ENCODE measurements around the gene ME3. TPM values are rescaled to one million over a fixed set of nuclear protein-coding genes. Genes with fewer than 3 reads are reported as not detected.
A peak's percentile ranks its signal among the peaks of the same experiment; 100 is the strongest.

The ME3 gene
- total RNA-seq, 1 experiment from 2014 or later, result 35.3 TPM

DNA sequence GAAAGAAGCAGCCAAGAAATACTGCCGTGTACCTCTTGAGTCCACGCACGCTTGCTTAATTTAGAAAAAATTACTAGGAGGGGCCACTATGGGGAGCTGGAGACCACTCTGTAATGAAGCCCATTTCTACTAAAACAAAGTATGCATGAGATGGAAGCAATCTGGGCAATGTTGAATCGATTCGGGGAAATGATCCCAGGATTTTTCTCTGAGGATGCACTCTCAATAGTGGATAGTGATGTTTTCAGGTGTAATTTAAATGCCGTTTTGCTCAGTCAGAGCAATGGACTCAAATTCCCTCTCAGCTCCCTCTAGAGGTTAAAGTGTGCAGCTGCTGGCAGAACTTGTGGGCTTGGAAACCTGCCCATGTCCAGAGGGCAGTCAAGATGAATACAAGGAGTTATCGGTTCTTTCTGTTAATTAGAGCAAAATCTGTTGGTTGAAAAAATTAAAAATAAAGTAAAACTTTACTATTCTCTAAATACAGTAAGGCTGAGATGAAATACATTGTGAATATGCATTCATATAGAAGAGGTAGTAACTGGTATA, 64.1 kb downstream of the ME3 start:
- BruUV-seq (replicated peaks), result no TSS peak
- in situ Hi-C loops (cut with HindIII; ENCODE audit: low pct_unique_long_range_greater_than_20kb, low sequenced_read_pairs), result no loop called here
- ATAC-seq, result peak; percentile 75
- CTCF ChIA-PET, result interaction anchor here (0.6 to 1.3 kb wide), 16 partner anchors 12 to 310 kb away, joined by 3 to 8 read pairs (median 3); no protein-coding TSS in a partner anchor
- POLR2A ChIA-PET, result interaction anchor here (1.0 kb wide), 1 partner anchor 16 kb away, joined by 3 read pairs; no protein-coding TSS in a partner anchor
- TF ChIP-seq REST (IDR thresholded peaks at IDR 0.05; ENCODE audit: insufficient read depth in 1 of 2, low read depth in 2 of 2, low read length in 1 of 2) (no peak), POLR2AphosphoS5 (IDR thresholded peaks at IDR 0.05; ENCODE audit: low read depth, low read length) (peak; percentile 25; the same call in 1 of the 2 replicates), SIN3A (IDR thresholded peaks at IDR 0.05; ENCODE audit: borderline replicate concordance, insufficient read depth, low read depth, low read length) (no peak), TCF7L2 (IDR thresholded peaks at IDR 0.05; ENCODE audit: low read depth, low read length) (no peak)
- TF ChIP-seq, protein P1, sequence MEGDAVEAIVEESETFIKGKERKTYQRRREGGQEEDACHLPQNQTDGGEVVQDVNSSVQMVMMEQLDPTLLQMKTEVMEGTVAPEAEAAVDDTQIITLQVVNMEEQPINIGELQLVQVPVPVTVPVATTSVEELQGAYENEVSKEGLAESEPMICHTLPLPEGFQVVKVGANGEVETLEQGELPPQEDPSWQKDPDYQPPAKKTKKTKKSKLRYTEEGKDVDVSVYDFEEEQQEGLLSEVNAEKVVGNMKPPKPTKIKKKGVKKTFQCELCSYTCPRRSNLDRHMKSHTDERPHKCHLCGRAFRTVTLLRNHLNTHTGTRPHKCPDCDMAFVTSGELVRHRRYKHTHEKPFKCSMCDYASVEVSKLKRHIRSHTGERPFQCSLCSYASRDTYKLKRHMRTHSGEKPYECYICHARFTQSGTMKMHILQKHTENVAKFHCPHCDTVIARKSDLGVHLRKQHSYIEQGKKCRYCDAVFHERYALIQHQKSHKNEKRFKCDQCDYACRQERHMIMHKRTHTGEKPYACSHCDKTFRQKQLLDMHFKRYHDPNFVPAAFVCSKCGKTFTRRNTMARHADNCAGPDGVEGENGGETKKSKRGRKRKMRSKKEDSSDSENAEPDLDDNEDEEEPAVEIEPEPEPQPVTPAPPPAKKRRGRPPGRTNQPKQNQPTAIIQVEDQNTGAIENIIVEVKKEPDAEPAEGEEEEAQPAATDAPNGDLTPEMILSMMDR (IDR thresholded peaks at IDR 0.05), result peak; percentile 100
- Histone ChIP-seq H3K4me3 (ENCODE audit: low read depth in 2 of 2, low read length in 2 of 2) (peak overlapping the region in 1 of 2 experiments; percentile 21; a peak in 2 of 4 replicates), H3K4me1 (ENCODE audit: control insufficient read depth, insufficient read depth, low read length) (peaks cover 52% of the 10 kb centered on the region), H3K9me3 (ENCODE audit: control insufficient read depth, insufficient read depth, low read depth, low read length) (peaks cover 4% of the 10 kb centered on the region; the same call in 1 of the 2 replicates), H3K27ac (ENCODE audit: low read length) (peak overlapping the region; percentile 78), H3K27me3 (ENCODE audit: control insufficient read depth, insufficient read depth, low read length) (no peaks in the 10 kb centered on the region), H3K36me3 (ENCODE audit: control insufficient read depth, insufficient read depth, low read length) (no peaks in the 10 kb centered on the region)
- intact Hi-C loops (cut with micrococcal nuclease; ENCODE audit: unreplicated experiment), result loop anchor here (1.0 to 5.0 kb wide), 4 partner anchors 86 to 209 kb away; partner anchors contain the start of gene PRSS23
- DNase-seq (ENCODE audit: low read depth, low spot score), result no peak

DNA sequence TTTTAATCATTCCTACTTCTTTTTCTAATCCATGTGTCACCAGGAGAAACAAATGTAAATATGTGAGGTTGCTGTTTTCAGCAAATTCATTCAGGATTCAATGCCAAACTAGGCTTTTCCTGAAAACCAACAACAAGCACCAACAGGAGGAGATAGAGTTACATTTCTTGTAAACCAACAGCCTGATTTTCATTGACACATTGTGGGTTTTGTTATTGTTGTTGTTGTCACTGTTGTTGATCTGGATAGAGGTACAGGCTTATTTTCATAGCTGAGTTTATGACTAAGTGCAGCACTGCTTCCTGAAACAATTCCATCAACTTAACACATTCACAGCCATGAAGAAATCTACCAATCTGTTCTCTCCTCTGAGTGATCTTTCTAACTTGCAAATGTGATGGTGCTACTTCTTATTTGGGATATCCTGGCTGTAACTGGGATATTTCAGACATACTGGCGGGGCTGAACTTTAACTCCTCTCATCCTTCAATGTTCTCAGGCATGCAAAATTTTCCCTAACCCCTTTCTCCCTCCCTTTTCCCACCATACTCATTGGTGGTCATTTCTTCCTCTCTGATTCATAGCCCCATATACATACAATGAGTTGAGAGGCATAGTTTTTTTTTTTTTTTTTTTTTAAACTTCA, 65.5 kb downstream of the ME3 start:
- DNase-seq (ENCODE audit: low read depth, low spot score), result no peak
- ATAC-seq, result peak; percentile 49; the same call in 1 of the 2 replicates
- BruUV-seq (replicated peaks), result no TSS peak
- TF ChIP-seq, protein P1 (IDR thresholded peaks at IDR 0.05), result peak; percentile 28; the same call in 1 of the 2 replicates
- no peak for TF ChIP-seq REST (IDR thresholded peaks at IDR 0.05; ENCODE audit: insufficient read depth in 1 of 2, low read depth in 2 of 2, low read length in 1 of 2)
- H3K36me3 ChIP-seq (ENCODE audit: control insufficient read depth, insufficient read depth, low read length), result no peaks in the 10 kb centered on the region
- no peaks in the 10 kb centered on the region for H3K27me3 ChIP-seq (ENCODE audit: control insufficient read depth, insufficient read depth, low read length)
- H3K4me1 ChIP-seq (ENCODE audit: control insufficient read depth, insufficient read depth, low read length), result peaks cover 52% of the 10 kb centered on the region
- in situ Hi-C loops (cut with HindIII; ENCODE audit: low pct_unique_long_range_greater_than_20kb, low sequenced_read_pairs), result no loop called here
- H3K9me3 ChIP-seq (ENCODE audit: control insufficient read depth, insufficient read depth, low read depth, low read length), result peaks cover 4% of the 10 kb centered on the region; the same call in 1 of the 2 replicates
- CTCF ChIA-PET, result no interaction called here
- POLR2A ChIA-PET, result no interaction called here
- intact Hi-C loops (cut with micrococcal nuclease; ENCODE audit: unreplicated experiment), result loop anchor here (5.0 kb wide), 3 partner anchors 85 to 210 kb away; partner anchors contain the start of gene PRSS23
- H3K4me3 ChIP-seq (ENCODE audit: low read depth in 2 of 2, low read length in 2 of 2), result no peak overlapping the region
- peak overlapping the region; percentile 78 for H3K27ac ChIP-seq (ENCODE audit: low read length)
